ENCODE measurements around the gene GZMB. TPM values are rescaled to one million over a fixed set of nuclear protein-coding genes. Genes with fewer than 3 reads are reported as not detected.

Gene GZMB
- total RNA-seq, 1 donor: not detected

- Histone ChIP-seq H3K27ac (ENCODE audit: low read depth, low read length) (no peak overlapping the region), H3K36me3 (ENCODE audit: insufficient read depth, low read length) (no peaks in the 10 kb centered on the region)
- TF ChIP-seq CTCF (IDR thresholded peaks at IDR 0.05; ENCODE audit: extremely low read depth, low read depth, low read length): no peak
Measured at GRCh38 chr14:24632336-24632735, 1.7 kb downstream of the GZMB start.

GRCh38 chr14:24631749-24632335 is 2.1 kb downstream of the GZMB start:
- no peak for TF ChIP-seq CTCF (IDR thresholded peaks at IDR 0.05; ENCODE audit: extremely low read depth, low read depth, low read length)
- Histone ChIP-seq H3K4me1 (ENCODE audit: insufficient read depth, low read length) (no peaks in the 10 kb centered on the region), H3K27me3 (ENCODE audit: insufficient read depth, low read length) (no peaks in the 10 kb centered on the region), H3K4me3 (ENCODE audit: insufficient read depth, low read length) (no peak overlapping the region), H2AFZ (ENCODE audit: low read length) (no peak overlapping the region), H3K4me2 (ENCODE audit: insufficient read depth, low read length) (no peak overlapping the region), H4K20me1 (ENCODE audit: insufficient read depth, low read length) (no peaks in the 10 kb centered on the region), H3K9me3 (ENCODE audit: low read depth, low read length) (no peaks in the 10 kb centered on the region), H3K36me3 (ENCODE audit: insufficient read depth, low read length) (no peaks in the 10 kb centered on the region), H3K79me2 (ENCODE audit: insufficient read depth, low read length) (no peaks in the 10 kb centered on the region), H3K27ac (ENCODE audit: low read depth, low read length) (no peak overlapping the region)
- DNase-seq (ENCODE audit: insufficient read length, low spot score, missing footprints): no peak

More at GRCh38 chr14:24632336-24632735, 1.7 kb downstream of the GZMB start:
- Histone ChIP-seq H2AFZ (ENCODE audit: low read length) (no peak overlapping the region), H3K4me3 (ENCODE audit: insufficient read depth, low read length) (no peak overlapping the region), H3K4me2 (ENCODE audit: insufficient read depth, low read length) (no peak overlapping the region), H3K9me3 (ENCODE audit: low read depth, low read length) (no peaks in the 10 kb centered on the region), H3K27me3 (ENCODE audit: insufficient read depth, low read length) (no peaks in the 10 kb centered on the region), H3K79me2 (ENCODE audit: insufficient read depth, low read length) (no peaks in the 10 kb centered on the region), H3K4me1 (ENCODE audit: insufficient read depth, low read length) (no peaks in the 10 kb centered on the region), H4K20me1 (ENCODE audit: insufficient read depth, low read length) (no peaks in the 10 kb centered on the region)
- no peak for DNase-seq (ENCODE audit: insufficient read length, low spot score, missing footprints)

GRCh38 chr14:24630872-24631477 is 3.0 kb downstream of the GZMB start:
- no peak for TF ChIP-seq CTCF (IDR thresholded peaks at IDR 0.05; ENCODE audit: extremely low read depth, low read depth, low read length)
- peak; percentile 52 for DNase-seq (ENCODE audit: insufficient read length, low spot score, missing footprints)

GRCh38 chr14:24630087-24630871 is 3.7 kb downstream of the GZMB start:
- Histone ChIP-seq H2AFZ (ENCODE audit: low read length) (no peak overlapping the region), H3K9me3 (ENCODE audit: low read depth, low read length) (no peaks in the 10 kb centered on the region), H3K79me2 (ENCODE audit: insufficient read depth, low read length) (no peaks in the 10 kb centered on the region), H3K4me3 (ENCODE audit: insufficient read depth, low read length) (no peak overlapping the region), H3K4me2 (ENCODE audit: insufficient read depth, low read length) (no peak overlapping the region), H3K36me3 (ENCODE audit: insufficient read depth, low read length) (no peaks in the 10 kb centered on the region), H3K27ac (ENCODE audit: low read depth, low read length) (no peak overlapping the region), H3K27me3 (ENCODE audit: insufficient read depth, low read length) (no peaks in the 10 kb centered on the region), H3K4me1 (ENCODE audit: insufficient read depth, low read length) (no peaks in the 10 kb centered on the region), H4K20me1 (ENCODE audit: insufficient read depth, low read length) (no peaks in the 10 kb centered on the region)
- TF ChIP-seq CTCF (IDR thresholded peaks at IDR 0.05; ENCODE audit: extremely low read depth, low read depth, low read length): no peak
- peak; percentile 13 for DNase-seq (ENCODE audit: insufficient read length, low spot score, missing footprints)

More at GRCh38 chr14:24630872-24631477, 3.0 kb downstream of the GZMB start:
- Histone ChIP-seq H3K9me3 (ENCODE audit: low read depth, low read length) (no peaks in the 10 kb centered on the region), H2AFZ (ENCODE audit: low read length) (no peak overlapping the region), H4K20me1 (ENCODE audit: insufficient read depth, low read length) (no peaks in the 10 kb centered on the region), H3K4me2 (ENCODE audit: insufficient read depth, low read length) (no peak overlapping the region), H3K27me3 (ENCODE audit: insufficient read depth, low read length) (no peaks in the 10 kb centered on the region), H3K27ac (ENCODE audit: low read depth, low read length) (no peak overlapping the region), H3K4me1 (ENCODE audit: insufficient read depth, low read length) (no peaks in the 10 kb centered on the region), H3K4me3 (ENCODE audit: insufficient read depth, low read length) (no peak overlapping the region), H3K36me3 (ENCODE audit: insufficient read depth, low read length) (no peaks in the 10 kb centered on the region), H3K79me2 (ENCODE audit: insufficient read depth, low read length) (no peaks in the 10 kb centered on the region)

All from osteoblast (primary cell).